ENCODE data around the gene ACTR1B.

ACTR1B gene

GRCh38 chr2:97707362-97708047 is 43.7 kb upstream of the ACTR1B start:
- no peaks in the 10 kb centered on the region for H3K27me3 ChIP-seq (ENCODE audit: insufficient read depth, low read length, poor library complexity, severe bottlenecking)
- peaks cover 17% of the 10 kb centered on the region; the same call in 1 of the 2 replicates for H3K79me2 ChIP-seq (ENCODE audit: insufficient read depth, low read length)
- peaks cover 30% of the 10 kb centered on the region for H3K4me1 ChIP-seq (ENCODE audit: insufficient read depth, low read length, poor library complexity, severe bottlenecking)
- H3K9ac ChIP-seq (ENCODE audit: low read depth, low read length, poor library complexity, severe bottlenecking): no peak overlapping the region
- no peaks in the 10 kb centered on the region for H3K9me3 ChIP-seq (ENCODE audit: insufficient read depth, low read depth, low read length)
- H3K36me3 ChIP-seq (ENCODE audit: insufficient read depth, low read length): no peaks in the 10 kb centered on the region
- H3K9me2 ChIP-seq (replicated peaks; ENCODE audit: low read depth, low read length): no peaks in the 10 kb centered on the region
- H2AFZ ChIP-seq (ENCODE audit: low read length): no peak overlapping the region
- H3K4me2 ChIP-seq (ENCODE audit: low read depth, low read length, poor library complexity, severe bottlenecking): no peak overlapping the region
- TF ChIP-seq CTCF (conservative IDR thresholded peaks at IDR 0.05; ENCODE audit: low read length) (no peak), EZH2phosphoT487 (IDR thresholded peaks at IDR 0.05; ENCODE audit: borderline replicate concordance) (no peak)
- H4K20me1 ChIP-seq (ENCODE audit: insufficient read depth, low read length, poor library complexity, severe bottlenecking): no peaks in the 10 kb centered on the region
- H3K4me3 ChIP-seq (ENCODE audit: low read length, poor library complexity, severe bottlenecking): no peak overlapping the region
- no peaks in the 10 kb centered on the region for H3F3A ChIP-seq (ENCODE audit: low read depth)

- Histone ChIP-seq H3K36me3 (ENCODE audit: insufficient read depth, low read length) (no peaks in the 10 kb centered on the region), H3K4me1 (ENCODE audit: insufficient read depth, low read length, poor library complexity, severe bottlenecking) (peaks cover 34% of the 10 kb centered on the region), H4K20me1 (ENCODE audit: insufficient read depth, low read length, poor library complexity, severe bottlenecking) (no peaks in the 10 kb centered on the region), H3K27me3 (ENCODE audit: insufficient read depth, low read length, poor library complexity, severe bottlenecking) (no peaks in the 10 kb centered on the region), H3K9ac (ENCODE audit: low read depth, low read length, poor library complexity, severe bottlenecking) (no peak overlapping the region), H3K4me2 (ENCODE audit: low read depth, low read length, poor library complexity, severe bottlenecking) (no peak overlapping the region), H3K4me3 (ENCODE audit: low read length, poor library complexity, severe bottlenecking) (no peak overlapping the region), H3F3A (ENCODE audit: low read depth) (no peaks in the 10 kb centered on the region), H2AFZ (ENCODE audit: low read length) (no peak overlapping the region), H3K9me3 (ENCODE audit: insufficient read depth, low read depth, low read length) (no peaks in the 10 kb centered on the region), H3K9me2 (replicated peaks; ENCODE audit: low read depth, low read length) (no peaks in the 10 kb centered on the region), H3K79me2 (ENCODE audit: insufficient read depth, low read length) (peaks cover 11% of the 10 kb centered on the region; the same call in 1 of the 2 replicates)
- TF ChIP-seq EZH2phosphoT487 (IDR thresholded peaks at IDR 0.05; ENCODE audit: borderline replicate concordance) (no peak), CTCF (conservative IDR thresholded peaks at IDR 0.05; ENCODE audit: low read length) (no peak)
Measured at GRCh38 chr2:97706708-97707345, 43.0 kb upstream of the ACTR1B start.

GRCh38 chr2:97706112-97706511 is 42.3 kb upstream of the ACTR1B start:
- Histone ChIP-seq H3F3A (ENCODE audit: low read depth) (no peaks in the 10 kb centered on the region), H3K36me3 (ENCODE audit: insufficient read depth, low read length) (no peaks in the 10 kb centered on the region), H3K9ac (ENCODE audit: low read depth, low read length, poor library complexity, severe bottlenecking) (no peak overlapping the region), H2AFZ (ENCODE audit: low read length) (no peak overlapping the region), H3K9me3 (ENCODE audit: insufficient read depth, low read depth, low read length) (no peaks in the 10 kb centered on the region), H3K4me2 (ENCODE audit: low read depth, low read length, poor library complexity, severe bottlenecking) (no peak overlapping the region), H3K4me1 (ENCODE audit: insufficient read depth, low read length, poor library complexity, severe bottlenecking) (peaks cover 35% of the 10 kb centered on the region), H4K20me1 (ENCODE audit: insufficient read depth, low read length, poor library complexity, severe bottlenecking) (no peaks in the 10 kb centered on the region), H3K79me2 (ENCODE audit: insufficient read depth, low read length) (peaks cover 4% of the 10 kb centered on the region; the same call in 1 of the 2 replicates), H3K27me3 (ENCODE audit: insufficient read depth, low read length, poor library complexity, severe bottlenecking) (no peaks in the 10 kb centered on the region), H3K9me2 (replicated peaks; ENCODE audit: low read depth, low read length) (no peaks in the 10 kb centered on the region), H3K4me3 (ENCODE audit: low read length, poor library complexity, severe bottlenecking) (no peak overlapping the region)
- TF ChIP-seq EZH2phosphoT487 (IDR thresholded peaks at IDR 0.05; ENCODE audit: borderline replicate concordance) (no peak), CTCF (conservative IDR thresholded peaks at IDR 0.05; ENCODE audit: low read length) (no peak)

Data from Loucy (cell line).